HepG2 (cell line): Measurements from ENCODE around the gene C1QTNF3. TPM values are rescaled to one million over a fixed set of nuclear protein-coding genes. Genes with fewer than 3 reads are reported as not detected.

Source experiments
- ATAC-seq: fragments of 200-7000 bp; cut with Tn5 transposase; 3 replicates; pipeline ENCODE4 v1.9.1; 2020; ENCODE audit warnings: mild to moderate bottlenecking, moderate library complexity
- BruUV-seq: library from RNA; stranded (reverse); fragments of 400-500 nt; replicated peaks from 2 replicates; lab custom pipeline; 2021; lab: Mats Ljungman, UMichigan
- CTCF ChIA-PET: fragments of 300-600 bp; formaldehyde crosslinking; extraction: SDS; loops from one replicate; lab custom pipeline; 2021; ENCODE audit warnings: low total read pairs, inconsistent platforms, low intra/inter-chr PET ratio; lab: Yijun Ruan, JAX
- POLR2A ChIA-PET: fragments of 350-600 bp; sonication (Branson Sonifier 250); formaldehyde crosslinking; loops from one replicate; lab custom pipeline; 2020; ENCODE audit warnings: antibody characterized with exemption, inconsistent platforms; lab: Yijun Ruan, JAX
- DNase-seq: peaks from one replicate; pipeline ENCODE4 v3.0.0-alpha.2; 2015; ENCODE audit warnings: low spot score
- FAIRE-seq: peaks from 3 replicates; lab custom pipeline; 2011; peaks lifted over from hg19 to GRCh38; lab: Jason Lieb, UNC
- H2AFZ ChIP-seq: one replicate; pipeline ENCODE4 v1.6.1; 2011; ENCODE audit warnings: low read length, inconsistent platforms
- H3K27ac ChIP-seq: fragments of 300-600 bp; 3 replicates; pipeline ENCODE4 v1.8.0; 2011; ENCODE audit warnings: mixed run types, mild to moderate bottlenecking, mixed read lengths, low read length, inconsistent platforms; ENCODE audit not compliant: insufficient read depth; ENCODE audit errors: extremely low read length
- H3K27me3 ChIP-seq, 2 experiments: fragments of 200-600 bp in 1 of 2; 2 replicates in 1 of 2; 3 replicates in 1 of 2; pipeline versions ENCODE4 v1.6.0 to v1.8.0; 2011; ENCODE audit warnings: low read length in 2 of 2, mild to moderate bottlenecking in 2 of 2, moderate library complexity in 2 of 2, inconsistent platforms in 1 of 2; ENCODE audit not compliant: insufficient read depth in 2 of 2, control insufficient read depth in 1 of 2
- H3K36me3 ChIP-seq, 2 experiments: fragments of 200-600 bp in 1 of 2; replicated peaks in 1 of 2; 2 replicates in 1 of 2; 3 replicates in 1 of 2; pipeline versions ENCODE4 v1.5.1 to v1.8.0; 2011; ENCODE audit warnings: low read length in 2 of 2, inconsistent platforms in 1 of 2; ENCODE audit not compliant: insufficient read depth in 2 of 2, control insufficient read depth in 1 of 2
- H3K4me1 ChIP-seq: 2 replicates; pipeline ENCODE4 v1.5.1; 2012; ENCODE audit warnings: low read length, inconsistent platforms; ENCODE audit not compliant: insufficient read depth
- H3K4me2 ChIP-seq: 2 replicates; pipeline ENCODE4 v1.6.0; 2011; ENCODE audit warnings: low read depth, low read length, inconsistent platforms
- H3K4me3 ChIP-seq, 3 experiments: fragments of 200-600 bp in 1 of 3; sonication (generic), shearing (Covaris generic) in 1 of 3; replicated peaks in 1 of 3; 2 replicates each; pipeline ENCODE4 v1.5.1; 2011 to 2016; ENCODE audit warnings: low read length in 3 of 3, inconsistent platforms in 2 of 3, low read depth in 2 of 3, mild to moderate bottlenecking in 2 of 3, control low read depth in 1 of 3, mixed read lengths in 1 of 3; ENCODE audit not compliant: insufficient read depth in 1 of 3
- H3K79me2 ChIP-seq: one replicate; pipeline ENCODE4 v1.6.1; 2011; ENCODE audit warnings: low read length, inconsistent platforms; ENCODE audit not compliant: insufficient read depth
- H3K9ac ChIP-seq: 2 replicates; pipeline ENCODE4 v1.6.0; 2011; ENCODE audit warnings: mild to moderate bottlenecking, low read depth, low read length, inconsistent platforms; ENCODE audit not compliant: insufficient read depth
- H3K9me3 ChIP-seq: 2 replicates; pipeline ENCODE4 v1.5.1; 2012; ENCODE audit warnings: mild to moderate bottlenecking, low read length
- H4K20me1 ChIP-seq: 2 replicates; pipeline ENCODE4 v1.6.0; 2011; ENCODE audit warnings: inconsistent platforms, mild to moderate bottlenecking, low read length, moderate library complexity; ENCODE audit not compliant: insufficient read depth
- CENPT ChIP-seq: sonication (generic); formaldehyde crosslinking; IDR thresholded peaks from 2 replicates; pipeline ENCODE4 v1.8.0; 2022; ENCODE audit warnings: low read depth, mild to moderate bottlenecking, moderate library complexity, missing genetic modification reagents
- CSRNP2 ChIP-seq: sonication (generic); formaldehyde crosslinking; conservative IDR thresholded peaks from 2 replicates; pipeline ENCODE4 v1.8.0; 2022; ENCODE audit warnings: low read depth, missing genetic modification reagents
- DNMT1 ChIP-seq: sonication (generic); formaldehyde crosslinking; IDR thresholded peaks from 2 replicates; pipeline ENCODE4 v1.5.1; 2020; ENCODE audit warnings: mild to moderate bottlenecking, missing genetic modification reagents
- NFKB2 ChIP-seq: sonication (generic); formaldehyde crosslinking; IDR thresholded peaks from 2 replicates; pipeline ENCODE4 v1.4.0; 2020; ENCODE audit warnings: missing genetic modification reagents, borderline replicate concordance
- PREB ChIP-seq: sonication (generic); formaldehyde crosslinking; IDR thresholded peaks from 2 replicates; pipeline ENCODE4 v1.4.0; 2020; ENCODE audit warnings: missing genetic modification reagents
- STAG1 ChIP-seq: sonication (generic); formaldehyde crosslinking; IDR thresholded peaks from 2 replicates; pipeline ENCODE4 v1.4.0; 2020; ENCODE audit warnings: missing genetic modification reagents
- ZFP62 ChIP-seq: sonication (generic); formaldehyde crosslinking; IDR thresholded peaks from 2 replicates; pipeline ENCODE4 v1.4.0; 2020; ENCODE audit warnings: missing genetic modification reagents
- ZNF256 ChIP-seq: sonication (generic); formaldehyde crosslinking; conservative IDR thresholded peaks from 2 replicates; pipeline ENCODE4 v1.4.0; 2020; ENCODE audit warnings: missing genetic modification reagents
- ZSCAN31 ChIP-seq: sonication (generic); formaldehyde crosslinking; IDR thresholded peaks from 2 replicates; pipeline ENCODE4 v1.5.0; 2020; ENCODE audit warnings: low read depth, mild to moderate bottlenecking, missing genetic modification reagents
- WGBS: methylation state at CpG from one replicate; pipeline ENCODE4 v1.1.6; 2017; ENCODE audit warnings: low lambda C conversion rate; 5-methylcytosine and 5-hydroxymethylcytosine counted together
- in situ Hi-C: cut with HindIII; loops from 2 replicates; pipeline ENCODE4 v1.10.0; 2017; ENCODE audit warnings: low pct_unique_long_range_greater_than_20kb; ENCODE audit not compliant: extremely low pct_ligation_motif_present
- intact Hi-C: fragments of 100-400 bp; cut with micrococcal nuclease; formaldehyde crosslinking; loops from one replicate; pipeline ENCODE4 v1.10.0; 2022; ENCODE audit not compliant: unreplicated experiment
- polyA plus RNA-seq, 8 experiments: library from polyadenylated mRNA; depleted of rRNA in 3 of 8; stranded (reverse) in 7 of 8; unstranded in 1 of 8; fragments of >200 nt; fragmentation: Illumina TruSeq in 4 of 8; extraction: Trizol in 4 of 8; gene quantifications; 2 replicates each; pipeline versions ENCODE4 v1.2.1 to v1.2.3, GENCODE V29; 2011 to 2016; ENCODE audit warnings: low read depth in 4 of 8, missing spikeins in 1 of 8, mixed read lengths in 1 of 8; ENCODE audit not compliant: insufficient read depth in 1 of 8
- total RNA-seq, 5 experiments: library from RNA; depleted of rRNA; stranded (reverse); fragments of >200 nt; fragmentation: Illumina TruSeq; extraction: Trizol; gene quantifications; 2 replicates each; pipeline ENCODE4 v1.2.3, GENCODE V29; 2016; ENCODE audit warnings: low read depth in 1 of 5

Gene C1QTNF3
- total and polyA plus RNA-seq, 2 of the 13 experiments (the other 11 are each of a cell fraction or from before 2014, with no cell fraction given), result 3.3 to 10.8 TPM

- Histone ChIP-seq H3K9ac (no peak overlapping the region), H2AFZ (no peak overlapping the region), H3K27me3 (no peaks in the 10 kb centered on the region), H3K4me1 (peaks cover 43% of the 10 kb centered on the region), H3K4me3 (no peak overlapping the region), H3K27ac (no peak overlapping the region), H3K9me3 (no peaks in the 10 kb centered on the region), H3K4me2 (no peak overlapping the region), H3K36me3 (no peaks in the 10 kb centered on the region)
- in situ Hi-C loops, result no loop called here
- WGBS, result 92% methylated on average over 1 of the region's 1 CpG
- intact Hi-C loops, result no loop called here
- no peak for DNase-seq
- no TSS peak for BruUV-seq
- FAIRE-seq, result no peak
- no peak for TF ChIP-seq ZSCAN31 (CRISPR knock-in tag)
- TF ChIP-seq DNMT1 (CRISPR knock-in tag), result no peak
- no peak for TF ChIP-seq ZNF256 (CRISPR knock-in tag)
- no peak for TF ChIP-seq PREB (CRISPR knock-in tag)
- no peak for TF ChIP-seq CENPT (CRISPR knock-in tag)
- no peak for TF ChIP-seq STAG1 (CRISPR knock-in tag)
- TF ChIP-seq NFKB2 (CRISPR knock-in tag), result no peak
- TF ChIP-seq CSRNP2, result no peak
- TF ChIP-seq ZFP62 (CRISPR knock-in tag), result no peak
- TF ChIP-seq, all 625 proteins: peak for 0
- POLR2A ChIA-PET, result interaction anchor here (1.9 kb wide), 1 partner anchor 33 kb away, joined by 13 read pairs; the partner anchor contains the start of gene AMACR
- Histone ChIP-seq H3K79me2 (no peaks in the 10 kb centered on the region), H4K20me1 (no peaks in the 10 kb centered on the region)
- no peak for ATAC-seq
- CTCF ChIA-PET, result no interaction called here
Observed at GRCh38 chr5:34041247-34041972, 1.6 kb downstream of the C1QTNF3 start.
